Ascending aorta (tissue), 2 donors: ENCODE results near the gene OASL. TPM values are rescaled to one million over a fixed set of nuclear protein-coding genes. Genes with fewer than 3 reads are reported as not detected.

ENCODE experiments used
- DNase-seq, 2 donors: peaks; one replicate each; pipeline ENCODE4 v3.0.0-alpha.2; 2019; ENCODE audit warnings: low spot score in 2 of 2
- H3K27ac ChIP-seq, 2 donors: fragments of 200-600 bp; sonication (generic); one replicate each; pipeline ENCODE4 v1.5.1; 2016 to 2017; ENCODE audit warnings: mild to moderate bottlenecking in 1 of 2
- H3K27me3 ChIP-seq: fragments of 200-600 bp; sonication (generic); one replicate; pipeline ENCODE4 v1.5.1; 2017
- H3K36me3 ChIP-seq, 2 donors: fragments of 200-600 bp; sonication (generic); one replicate each; pipeline ENCODE4 v1.5.1; 2016
- H3K4me1 ChIP-seq, 2 donors: fragments of 200-600 bp; sonication (generic); one replicate each; pipeline ENCODE4 v1.5.1; 2016 to 2017; ENCODE audit warnings: mild to moderate bottlenecking in 1 of 2
- H3K4me3 ChIP-seq, 2 donors: fragments of 200-600 bp; sonication (generic); one replicate each; pipeline ENCODE4 v1.5.1; 2016 to 2017; ENCODE audit warnings: mild to moderate bottlenecking in 1 of 2
- H3K9me3 ChIP-seq, 2 donors: fragments of 200-600 bp; sonication (generic); one replicate each; pipeline ENCODE4 v1.5.1; 2016
- intact Hi-C: fragments of 100-400 bp; cut with DNase I; formaldehyde crosslinking; loops from one replicate; pipeline ENCODE4 v1.15.1; 2023
- total RNA-seq: library from RNA; depleted of rRNA; stranded (reverse); fragments of >200 nt; gene quantifications from one replicate; pipeline ENCODE4 v1.1.0, GENCODE V29; 2016
- TF ChIP-seq, protein P1 (sequence below), 3 experiments: fragments of 200-600 bp in 2 of 3; fragments of 450-650 bp in 1 of 3; sonication (generic) in 2 of 3; IDR thresholded peaks; one replicate each; pipeline ENCODE4 v1.5.1; 2016 to 2019; ENCODE audit warnings: antibody characterized with exemption in 3 of 3, mild to moderate bottlenecking in 1 of 3, moderate library complexity in 1 of 3

OASL gene
- total RNA-seq, 1 donor from 2014 or later = not detected

DNA sequence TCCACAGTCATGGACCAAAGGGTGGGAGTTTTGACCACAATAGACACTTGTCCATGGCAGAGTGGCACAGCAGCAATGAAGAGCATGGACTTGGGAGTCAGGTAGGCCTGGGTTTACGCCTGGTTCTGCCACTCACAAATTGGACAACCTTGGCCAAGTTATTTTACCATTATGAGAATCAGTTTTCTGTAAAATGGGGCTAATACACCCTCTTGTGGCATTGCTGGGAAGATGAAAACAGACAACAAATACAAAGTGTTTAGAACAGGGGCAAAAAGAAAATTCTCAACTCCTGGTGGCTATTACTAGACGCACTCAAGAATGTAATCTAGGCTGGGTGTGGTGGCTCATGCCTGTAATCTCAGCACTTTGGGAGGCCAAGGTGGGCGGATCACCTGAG lies 25.3 kb downstream of the OASL start:
- no peak overlapping the region for H3K4me3 ChIP-seq
- no peaks in the 10 kb centered on the region for H3K4me1 ChIP-seq
- intact Hi-C loops = no loop called here
- H3K36me3 ChIP-seq = peaks cover 20 to 35% of the 10 kb centered on the region in 2 donors
- no peaks in the 10 kb centered on the region for H3K9me3 ChIP-seq
- H3K27me3 ChIP-seq = no peaks in the 10 kb centered on the region
- H3K27ac ChIP-seq = no peak overlapping the region
- TF ChIP-seq, protein P1, sequence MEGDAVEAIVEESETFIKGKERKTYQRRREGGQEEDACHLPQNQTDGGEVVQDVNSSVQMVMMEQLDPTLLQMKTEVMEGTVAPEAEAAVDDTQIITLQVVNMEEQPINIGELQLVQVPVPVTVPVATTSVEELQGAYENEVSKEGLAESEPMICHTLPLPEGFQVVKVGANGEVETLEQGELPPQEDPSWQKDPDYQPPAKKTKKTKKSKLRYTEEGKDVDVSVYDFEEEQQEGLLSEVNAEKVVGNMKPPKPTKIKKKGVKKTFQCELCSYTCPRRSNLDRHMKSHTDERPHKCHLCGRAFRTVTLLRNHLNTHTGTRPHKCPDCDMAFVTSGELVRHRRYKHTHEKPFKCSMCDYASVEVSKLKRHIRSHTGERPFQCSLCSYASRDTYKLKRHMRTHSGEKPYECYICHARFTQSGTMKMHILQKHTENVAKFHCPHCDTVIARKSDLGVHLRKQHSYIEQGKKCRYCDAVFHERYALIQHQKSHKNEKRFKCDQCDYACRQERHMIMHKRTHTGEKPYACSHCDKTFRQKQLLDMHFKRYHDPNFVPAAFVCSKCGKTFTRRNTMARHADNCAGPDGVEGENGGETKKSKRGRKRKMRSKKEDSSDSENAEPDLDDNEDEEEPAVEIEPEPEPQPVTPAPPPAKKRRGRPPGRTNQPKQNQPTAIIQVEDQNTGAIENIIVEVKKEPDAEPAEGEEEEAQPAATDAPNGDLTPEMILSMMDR (IDR thresholded peaks at IDR 0.05) = no peak
- no peak for DNase-seq

DNA sequence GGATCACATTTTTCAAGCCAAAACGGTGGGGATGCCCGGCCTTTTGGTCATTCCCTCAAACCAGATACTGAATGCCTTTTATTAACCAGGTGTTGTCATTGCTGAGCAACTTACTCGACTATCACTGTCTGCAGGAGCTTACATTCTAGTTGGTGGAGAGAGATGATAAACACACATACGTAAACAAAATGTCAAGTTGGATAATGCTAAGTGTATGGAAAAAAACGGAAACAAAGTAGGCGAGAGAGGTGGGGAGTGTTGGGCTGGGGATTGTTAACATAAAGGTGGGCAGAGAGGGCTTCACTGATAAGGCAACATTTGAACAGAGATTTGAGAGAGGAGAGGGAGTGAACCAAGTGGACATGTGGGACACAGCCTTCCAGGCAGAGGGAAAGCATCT lies 27.2 kb downstream of the OASL start:
- H3K27me3 ChIP-seq = no peaks in the 10 kb centered on the region
- H3K9me3 ChIP-seq = no peaks in the 10 kb centered on the region
- H3K36me3 ChIP-seq = peaks cover 20 to 51% of the 10 kb centered on the region in 2 donors
- intact Hi-C loops = no loop called here
- H3K4me3 ChIP-seq = no peak overlapping the region
- H3K27ac ChIP-seq = no peak overlapping the region
- no peak for DNase-seq
- H3K4me1 ChIP-seq = no peaks in the 10 kb centered on the region
- TF ChIP-seq, protein P1 (IDR thresholded peaks at IDR 0.05) = no peak

DNA sequence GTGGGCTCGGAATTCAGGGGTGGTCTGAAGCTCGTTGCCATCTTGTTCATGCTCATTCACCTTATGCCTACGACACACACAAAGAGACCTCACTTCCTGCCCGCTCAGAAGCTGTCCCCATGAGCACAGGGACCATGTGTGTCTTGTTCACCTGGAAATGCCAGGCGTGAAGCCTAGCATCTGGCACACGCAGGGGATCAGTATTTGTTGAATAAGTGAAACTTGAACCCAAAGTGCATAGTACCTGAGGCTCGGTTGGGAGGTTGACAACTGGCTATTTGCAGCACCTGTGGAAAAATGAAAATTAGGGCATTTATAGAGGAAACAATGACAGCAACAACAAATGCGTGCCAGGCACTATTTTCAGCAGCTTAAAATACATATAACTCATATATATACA lies 28.2 kb downstream of the OASL start:
- no peak overlapping the region for H3K4me3 ChIP-seq
- H3K36me3 ChIP-seq = peaks cover 22 to 57% of the 10 kb centered on the region in 2 donors
- no peaks in the 10 kb centered on the region for H3K27me3 ChIP-seq
- TF ChIP-seq, protein P1 (IDR thresholded peaks at IDR 0.05) = no peak
- H3K4me1 ChIP-seq = no peaks in the 10 kb centered on the region
- intact Hi-C loops = no loop called here
- no peak overlapping the region for H3K27ac ChIP-seq
- H3K9me3 ChIP-seq = no peaks in the 10 kb centered on the region
- no peak for DNase-seq

DNA sequence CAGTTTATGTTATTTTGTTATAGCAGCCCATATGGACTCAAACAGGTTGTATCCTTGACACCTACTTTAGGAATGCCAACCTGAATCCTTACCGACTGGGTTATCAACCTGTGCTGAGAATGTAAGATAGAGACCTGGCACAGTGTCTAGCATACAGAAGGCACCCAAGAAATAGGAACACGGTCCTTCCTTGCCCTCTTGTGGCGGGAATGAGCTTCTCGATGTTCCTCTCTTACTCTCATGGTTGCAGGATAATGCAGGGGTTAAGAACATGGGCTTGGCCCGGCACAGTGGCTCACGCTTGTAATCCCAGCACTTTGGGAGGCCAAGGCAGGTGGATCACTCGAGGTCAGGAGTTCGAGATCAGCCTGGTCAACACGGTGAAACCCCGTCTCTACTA lies 29.3 kb downstream of the OASL start:
- Histone ChIP-seq H3K9me3 (no peaks in the 10 kb centered on the region), H3K36me3 (peaks cover 29 to 63% of the 10 kb centered on the region in 2 donors), H3K27me3 (no peaks in the 10 kb centered on the region), H3K27ac (no peak overlapping the region), H3K4me1 (no peaks in the 10 kb centered on the region), H3K4me3 (no peak overlapping the region)
- DNase-seq = no peak
- intact Hi-C loops = no loop called here
- TF ChIP-seq, protein P1 (IDR thresholded peaks at IDR 0.05) = no peak

DNA sequence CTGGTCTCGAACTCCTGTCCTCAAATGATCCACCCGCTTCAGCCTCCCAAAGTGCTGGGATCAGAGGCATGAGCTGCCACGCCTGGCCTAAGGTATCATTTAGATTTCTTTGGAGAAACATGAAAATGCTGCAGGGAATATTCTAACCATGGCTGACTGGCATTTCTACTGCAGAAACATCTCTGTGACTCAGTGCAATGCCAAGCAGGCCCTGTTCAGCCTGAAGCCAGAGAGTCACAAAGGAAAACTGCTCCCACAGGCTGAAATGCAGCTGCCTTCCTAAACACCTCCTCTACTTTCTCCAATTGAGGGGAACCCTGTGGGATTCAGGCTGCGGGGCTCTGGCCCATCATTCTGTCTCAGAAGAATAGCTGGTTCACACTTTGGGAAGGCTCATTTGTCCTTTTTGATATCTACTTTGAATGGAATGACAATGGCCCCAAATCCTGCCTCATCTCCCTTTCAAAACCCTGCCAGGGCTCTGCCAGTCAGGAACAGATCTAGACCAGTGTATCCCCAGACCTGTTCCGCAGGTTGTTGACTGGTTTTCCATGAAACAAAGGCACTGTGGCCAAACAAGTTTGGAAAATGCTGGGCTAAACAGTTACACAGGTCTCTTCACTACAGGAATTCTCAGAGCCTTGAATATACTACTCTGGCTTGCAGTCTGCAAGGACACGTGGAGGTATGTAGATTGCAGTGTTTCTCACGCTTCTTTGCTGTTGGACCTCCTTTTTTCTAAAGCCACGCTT lies 30.5 kb downstream of the OASL start:
- Histone ChIP-seq H3K9me3 (no peaks in the 10 kb centered on the region), H3K36me3 (peaks cover 38 to 75% of the 10 kb centered on the region in 2 donors), H3K27ac (no peak overlapping the region), H3K4me3 (no peak overlapping the region), H3K4me1 (no peaks in the 10 kb centered on the region), H3K27me3 (no peaks in the 10 kb centered on the region)
- TF ChIP-seq, protein P1 (IDR thresholded peaks at IDR 0.05) = no peak
- no peak for DNase-seq
- intact Hi-C loops = no loop called here
